Astrocyte of the spinal cord (primary cell): Measurements from ENCODE around the gene PPP1R12B.
"Not testable (repeated sequence)": the region's sequence is repeated elsewhere in the genome, so short reads cannot be mapped to it uniquely, and the experiment has no call there.

ENCODE experiments used
- DNase-seq: peaks from one replicate; pipeline ENCODE4 v3.0.0; 2011; ENCODE audit warnings: low read depth, low spot score
- H3K4me3 ChIP-seq: 2 replicates; pipeline ENCODE4 v1.5.1; 2011; ENCODE audit warnings: low read depth, mild to moderate bottlenecking, low read length, moderate library complexity
- in situ Hi-C: cut with HindIII; loops from 2 replicates; pipeline ENCODE4 v1.10.0; 2017; ENCODE audit warnings: low sequenced_read_pairs
- TF ChIP-seq, protein P1 (sequence below): IDR thresholded peaks from 2 replicates; pipeline ENCODE4 v1.5.1; 2012; ENCODE audit warnings: low read depth, mild to moderate bottlenecking, low read length, inconsistent platforms

PPP1R12B gene

GRCh38 chr1:202580619-202581018, 232.1 kb downstream of the PPP1R12B start:
- TF ChIP-seq, protein P1, sequence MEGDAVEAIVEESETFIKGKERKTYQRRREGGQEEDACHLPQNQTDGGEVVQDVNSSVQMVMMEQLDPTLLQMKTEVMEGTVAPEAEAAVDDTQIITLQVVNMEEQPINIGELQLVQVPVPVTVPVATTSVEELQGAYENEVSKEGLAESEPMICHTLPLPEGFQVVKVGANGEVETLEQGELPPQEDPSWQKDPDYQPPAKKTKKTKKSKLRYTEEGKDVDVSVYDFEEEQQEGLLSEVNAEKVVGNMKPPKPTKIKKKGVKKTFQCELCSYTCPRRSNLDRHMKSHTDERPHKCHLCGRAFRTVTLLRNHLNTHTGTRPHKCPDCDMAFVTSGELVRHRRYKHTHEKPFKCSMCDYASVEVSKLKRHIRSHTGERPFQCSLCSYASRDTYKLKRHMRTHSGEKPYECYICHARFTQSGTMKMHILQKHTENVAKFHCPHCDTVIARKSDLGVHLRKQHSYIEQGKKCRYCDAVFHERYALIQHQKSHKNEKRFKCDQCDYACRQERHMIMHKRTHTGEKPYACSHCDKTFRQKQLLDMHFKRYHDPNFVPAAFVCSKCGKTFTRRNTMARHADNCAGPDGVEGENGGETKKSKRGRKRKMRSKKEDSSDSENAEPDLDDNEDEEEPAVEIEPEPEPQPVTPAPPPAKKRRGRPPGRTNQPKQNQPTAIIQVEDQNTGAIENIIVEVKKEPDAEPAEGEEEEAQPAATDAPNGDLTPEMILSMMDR = no peak
- in situ Hi-C loops = no loop called here
- H3K4me3 ChIP-seq = no peak overlapping the region
- no peak for DNase-seq

DNA sequence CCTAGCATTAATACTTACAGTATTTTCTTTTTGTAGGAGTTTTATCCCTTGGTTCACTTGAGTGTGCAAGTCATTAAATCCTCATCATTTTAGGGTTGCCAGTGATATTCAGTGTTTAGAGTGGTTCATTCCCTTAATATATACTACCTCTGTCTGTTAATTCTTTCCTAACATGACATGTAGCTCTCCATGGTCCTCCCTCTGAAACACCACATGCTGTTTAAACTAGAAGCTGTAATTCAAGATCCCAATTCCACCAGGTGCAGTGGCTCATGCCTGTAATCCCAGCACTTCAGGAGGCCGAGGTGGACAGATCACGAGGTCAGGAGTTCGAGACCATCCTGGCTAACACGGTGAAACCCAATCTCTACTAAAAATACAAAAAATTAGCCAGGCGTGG, 233.9 kb downstream of the PPP1R12B start:
- DNase-seq, H3K4me3 ChIP-seq, in situ Hi-C loops: not testable (repeated sequence)

- H3K4me3 ChIP-seq = no peak overlapping the region
- TF ChIP-seq, protein P1 = no peak
- in situ Hi-C loops = no loop called here
- no peak for DNase-seq
These were observed 236.4 kb downstream of the PPP1R12B start for GRCh38 chr1:202584707-202585589.

GRCh38 chr1:202585590-202585933, 237.1 kb downstream of the PPP1R12B start:
- in situ Hi-C loops = no loop called here
- TF ChIP-seq, protein P1 = no peak
- DNase-seq = no peak
- no peak overlapping the region for H3K4me3 ChIP-seq

- in situ Hi-C loops = no loop called here
- TF ChIP-seq, protein P1 = no peak
- no peak overlapping the region for H3K4me3 ChIP-seq
- DNase-seq = peak; percentile 63
These were observed 237.7 kb downstream of the PPP1R12B start for GRCh38 chr1:202586018-202586821.

GRCh38 chr1:202586871-202587270, 238.4 kb downstream of the PPP1R12B start:
- no peak overlapping the region for H3K4me3 ChIP-seq
- no peak for DNase-seq
- TF ChIP-seq, protein P1 = no peak
- in situ Hi-C loops = no loop called here
